HG02759 (cell line): Measurements from ENCODE around the gene LAMB1.
"Not testable (repeated sequence)": the region's sequence is repeated elsewhere in the genome, so short reads cannot be mapped to it uniquely, and the experiment has no call there.

ENCODE experiments used
- ATAC-seq: cut with Tn5 transposase; IDR thresholded peaks from one replicate; pipeline ENCODE4 v1.9.1; 2021; ENCODE audit warnings: mild to moderate bottlenecking, moderate library complexity; ENCODE audit not compliant: unreplicated experiment

The LAMB1 gene

GRCh38 chr7:107973861-107974260 lies 29.1 kb downstream of the LAMB1 start:
- no peak for ATAC-seq

GRCh38 chr7:107972941-107973376 lies 30.0 kb downstream of the LAMB1 start:
- ATAC-seq, result no peak

- no peak for ATAC-seq
These were observed 30.9 kb downstream of the LAMB1 start for GRCh38 chr7:107972075-107972482.

- no peak for ATAC-seq
These were observed 31.3 kb downstream of the LAMB1 start for GRCh38 chr7:107971613-107972012.

GRCh38 chr7:107971100-107971499 lies 31.9 kb downstream of the LAMB1 start:
- ATAC-seq, result no peak

- no peak for ATAC-seq
These were observed 33.1 kb downstream of the LAMB1 start for GRCh38 chr7:107969856-107970255.

- ATAC-seq, result no peak
These were observed 34.5 kb downstream of the LAMB1 start for GRCh38 chr7:107968449-107968848.

GRCh38 chr7:107967420-107967819 lies 35.5 kb downstream of the LAMB1 start:
- ATAC-seq, result no peak

GRCh38 chr7:107966711-107967110 lies 36.2 kb downstream of the LAMB1 start:
- no peak for ATAC-seq

GRCh38 chr7:107964510-107964909 lies 38.5 kb downstream of the LAMB1 start:
- ATAC-seq, result no peak

GRCh38 chr7:107962817-107963216 lies 40.1 kb downstream of the LAMB1 start:
- ATAC-seq, result no peak

GRCh38 chr7:107961405-107961804 lies 41.6 kb downstream of the LAMB1 start:
- no peak for ATAC-seq

- ATAC-seq, result no peak
These were observed 42.7 kb downstream of the LAMB1 start for GRCh38 chr7:107960272-107960671.

GRCh38 chr7:107959527-107959898 lies 43.4 kb downstream of the LAMB1 start:
- no peak for ATAC-seq

GRCh38 chr7:107958764-107959526 lies 44.0 kb downstream of the LAMB1 start:
- ATAC-seq, result no peak

- no peak for ATAC-seq
These were observed 45.5 kb downstream of the LAMB1 start for GRCh38 chr7:107957436-107957835.

GRCh38 chr7:107956950-107957349 lies 46.0 kb downstream of the LAMB1 start:
- ATAC-seq, result not testable (repeated sequence)

- no peak for ATAC-seq
These were observed 47.6 kb downstream of the LAMB1 start for GRCh38 chr7:107955394-107955793.

GRCh38 chr7:107953924-107954303 lies 49.0 kb downstream of the LAMB1 start:
- no peak for ATAC-seq

GRCh38 chr7:107953265-107953923 lies 49.6 kb downstream of the LAMB1 start:
- no peak for ATAC-seq

GRCh38 chr7:107951896-107952295 lies 51.1 kb downstream of the LAMB1 start:
- no peak for ATAC-seq

- no peak for ATAC-seq
These were observed 51.7 kb downstream of the LAMB1 start for GRCh38 chr7:107951172-107951787.
